GM23248 (cell line): Measurements from ENCODE around the gene RTTN.

Experiments used
- EZH2 ChIP-seq: fragments of 200-600 bp; sonication (generic); IDR thresholded peaks from 2 replicates; pipeline ENCODE4 v1.6.1; 2018; ENCODE audit warnings: antibody characterized with exemption, mild to moderate bottlenecking; ENCODE audit not compliant: insufficient read depth, poor library complexity, severe bottlenecking
- EZH2phosphoT487 ChIP-seq: fragments of 200-600 bp; sonication (generic); IDR thresholded peaks from 2 replicates; pipeline ENCODE4 v1.6.1; 2018; ENCODE audit warnings: antibody characterized with exemption, moderate library complexity, mild to moderate bottlenecking, low read depth; ENCODE audit not compliant: insufficient read depth

DNA sequence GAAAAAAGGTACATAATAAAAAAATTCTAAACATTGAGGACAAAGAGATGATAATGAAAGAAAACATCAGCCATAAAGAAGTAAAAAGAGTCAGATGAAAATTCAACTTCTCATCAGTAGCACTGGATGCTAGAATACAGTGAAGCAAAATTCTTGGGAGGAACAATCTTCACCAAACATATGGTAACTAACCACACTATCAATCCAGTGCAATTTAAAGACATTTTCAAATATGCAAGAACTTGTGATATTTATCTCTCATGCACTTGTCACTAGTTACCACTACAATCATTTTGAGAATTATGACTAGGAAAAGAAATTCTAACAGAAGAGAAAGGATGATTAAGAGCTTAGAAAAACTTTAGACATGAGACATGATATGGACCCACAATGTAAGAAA, 127.4 kb downstream of the RTTN start:
- no peak for TF ChIP-seq EZH2phosphoT487
- TF ChIP-seq EZH2: no peak
